Activated CD8-positive, alpha-beta memory T cell treated with anti-CD3 and anti-CD28 coated beads for 24 hours (primary cell): ENCODE measurements around the gene ZSWIM6.
"Not testable (repeated sequence)": the region's sequence is repeated elsewhere in the genome, so short reads cannot be mapped to it uniquely, and the experiment has no call there.

Source experiments
- DNase-seq: peaks from one replicate; pipeline ENCODE4 v3.0.0-alpha.2; 2020

The ZSWIM6 gene

GRCh38 chr5:61366497-61367240 lies 34.6 kb downstream of the ZSWIM6 start:
- DNase-seq, result no peak

GRCh38 chr5:61370506-61370905 lies 38.4 kb downstream of the ZSWIM6 start:
- no peak for DNase-seq

GRCh38 chr5:61371474-61371873 lies 39.4 kb downstream of the ZSWIM6 start:
- no peak for DNase-seq

GRCh38 chr5:61379677-61380076 lies 47.6 kb downstream of the ZSWIM6 start:
- no peak for DNase-seq

- DNase-seq, result no peak
These were observed 49.9 kb downstream of the ZSWIM6 start for GRCh38 chr5:61381968-61382367.

- DNase-seq, result no peak
These were observed 53.6 kb downstream of the ZSWIM6 start for GRCh38 chr5:61385627-61386026.

GRCh38 chr5:61386045-61386800 lies 54.2 kb downstream of the ZSWIM6 start:
- DNase-seq, result no peak

- DNase-seq, result no peak
These were observed 57.6 kb downstream of the ZSWIM6 start for GRCh38 chr5:61389609-61390008.

- DNase-seq, result no peak
These were observed 62.1 kb downstream of the ZSWIM6 start for GRCh38 chr5:61394078-61394704.

- DNase-seq, result no peak
These were observed 62.7 kb downstream of the ZSWIM6 start for GRCh38 chr5:61394793-61395192.

- no peak for DNase-seq
These were observed 65.2 kb downstream of the ZSWIM6 start for GRCh38 chr5:61397238-61397637.

GRCh38 chr5:61397937-61398336 lies 65.9 kb downstream of the ZSWIM6 start:
- no peak for DNase-seq

- no peak for DNase-seq
These were observed 66.4 kb downstream of the ZSWIM6 start for GRCh38 chr5:61398440-61398839.

- DNase-seq, result no peak
These were observed 67.6 kb downstream of the ZSWIM6 start for GRCh38 chr5:61399679-61400078.

GRCh38 chr5:61401726-61402125 lies 69.7 kb downstream of the ZSWIM6 start:
- DNase-seq, result no peak

GRCh38 chr5:61402244-61402823 lies 70.3 kb downstream of the ZSWIM6 start:
- no peak for DNase-seq

- DNase-seq, result no peak
These were observed 71.2 kb downstream of the ZSWIM6 start for GRCh38 chr5:61402970-61403900.

GRCh38 chr5:61405511-61406295 lies 73.6 kb downstream of the ZSWIM6 start:
- DNase-seq, result no peak

- DNase-seq, result not testable (repeated sequence)
These were observed 74.4 kb downstream of the ZSWIM6 start for GRCh38 chr5:61406497-61406896.

GRCh38 chr5:61407706-61408270 lies 75.7 kb downstream of the ZSWIM6 start:
- no peak for DNase-seq
